WTC11 (cell line): ENCODE results near the gene GTSE1. TPM values are rescaled to one million over a fixed set of nuclear protein-coding genes. Genes with fewer than 3 reads are reported as not detected.
A peak's percentile ranks its signal among the peaks of the same experiment; 100 is the strongest.

Source experiments
- CBFB ChIP-seq: sonication (generic); formaldehyde crosslinking; IDR thresholded peaks from 2 replicates; pipeline ENCODE4 v1.8.1; 2022; ENCODE audit warnings: mild to moderate bottlenecking, low read depth, missing genetic modification reagents
- FOXJ3 ChIP-seq: sonication (generic); formaldehyde crosslinking; IDR thresholded peaks from 2 replicates; pipeline ENCODE4 v1.9.0; 2021; ENCODE audit warnings: missing genetic modification reagents, mild to moderate bottlenecking, borderline replicate concordance
- GRHL2 ChIP-seq: fragments of 250-450 bp; sonication (Bioruptor Pico); IDR thresholded peaks from 2 replicates; pipeline ENCODE4 v1.8.0; 2022; ENCODE audit warnings: mild to moderate bottlenecking, moderate library complexity; ENCODE audit not compliant: insufficient replicate concordance, severe bottlenecking
- MXD4 ChIP-seq: fragments of 250-450 bp; sonication (Bioruptor Pico); IDR thresholded peaks from 2 replicates; pipeline ENCODE4 v1.8.0; 2021; ENCODE audit warnings: mild to moderate bottlenecking, moderate library complexity, borderline replicate concordance
- NR1H2 ChIP-seq: sonication (generic); formaldehyde crosslinking; IDR thresholded peaks from 2 replicates; pipeline ENCODE4 v1.9.0; 2021; ENCODE audit warnings: mild to moderate bottlenecking, moderate library complexity, missing genetic modification reagents
- NR2C2 ChIP-seq: sonication (generic); formaldehyde crosslinking; IDR thresholded peaks from 2 replicates; pipeline ENCODE4 v1.8.0; 2022; ENCODE audit warnings: mild to moderate bottlenecking, missing genetic modification reagents
- NR3C1 ChIP-seq: sonication (generic); formaldehyde crosslinking; conservative IDR thresholded peaks from 2 replicates; pipeline ENCODE4 v1.8.1; 2023; ENCODE audit warnings: low read depth, mild to moderate bottlenecking, missing genetic modification reagents
- SMAD3 ChIP-seq: sonication (generic); formaldehyde crosslinking; IDR thresholded peaks from 2 replicates; pipeline ENCODE4 v1.8.0; 2022; ENCODE audit warnings: missing genetic modification reagents, mild to moderate bottlenecking, borderline replicate concordance
- SMAD4 ChIP-seq: sonication (generic); formaldehyde crosslinking; IDR thresholded peaks from 2 replicates; pipeline ENCODE4 v1.8.0; 2022; ENCODE audit warnings: mild to moderate bottlenecking, missing genetic modification reagents
- SOX15 ChIP-seq: fragments of 250-450 bp; sonication (Bioruptor Pico); IDR thresholded peaks from 2 replicates; pipeline ENCODE4 v1.9.0; 2021; ENCODE audit warnings: mild to moderate bottlenecking
- ZNF232 ChIP-seq: sonication (generic); formaldehyde crosslinking; IDR thresholded peaks from 2 replicates; pipeline ENCODE4 v1.8.0; 2022; ENCODE audit warnings: mild to moderate bottlenecking, missing genetic modification reagents
- ZNF396 ChIP-seq: fragments of 250-450 bp; sonication (Bioruptor Pico); IDR thresholded peaks from 2 replicates; pipeline ENCODE4 v1.8.0; 2021; ENCODE audit warnings: mild to moderate bottlenecking, moderate library complexity, borderline replicate concordance
- ZNF423 ChIP-seq: fragments of 250-450 bp; sonication (Bioruptor Pico); IDR thresholded peaks from 2 replicates; pipeline ENCODE4 v2.1.2; 2022; ENCODE audit warnings: mild to moderate bottlenecking, moderate library complexity
- total RNA-seq: library from RNA; stranded (reverse); gene quantifications from 3 replicates; pipeline ENCODE4 v1.2.3, GENCODE V29; 2021
- TF ChIP-seq, protein P1 (sequence below): sonication (generic); formaldehyde crosslinking; IDR thresholded peaks from 2 replicates; pipeline ENCODE4 v1.8.0; 2022; ENCODE audit warnings: mild to moderate bottlenecking, missing genetic modification reagents
- TF ChIP-seq, protein P2 (sequence below): sonication (generic); formaldehyde crosslinking; IDR thresholded peaks from 2 replicates; pipeline ENCODE4 v1.8.0; 2022; ENCODE audit warnings: mild to moderate bottlenecking, missing genetic modification reagents
- TF ChIP-seq, protein P3 (sequence below): sonication (generic); formaldehyde crosslinking; IDR thresholded peaks from 2 replicates; pipeline ENCODE4 v1.8.0; 2023; ENCODE audit warnings: missing genetic modification reagents, mild to moderate bottlenecking, borderline replicate concordance
- TF ChIP-seq, protein P4 (sequence below): sonication (generic); formaldehyde crosslinking; IDR thresholded peaks from 2 replicates; pipeline ENCODE4 v1.8.0; 2023; ENCODE audit warnings: mild to moderate bottlenecking, missing genetic modification reagents
- TF ChIP-seq, protein P5 (sequence below): fragments of 250-450 bp; sonication (Bioruptor Pico); IDR thresholded peaks from 2 replicates; pipeline ENCODE4 v2.1.2; 2022; ENCODE audit warnings: mild to moderate bottlenecking, moderate library complexity
- TF ChIP-seq, protein P6 (sequence below): fragments of 250-450 bp; sonication (Bioruptor Pico); IDR thresholded peaks from 2 replicates; pipeline ENCODE4 v1.9.0; 2021; ENCODE audit warnings: mild to moderate bottlenecking, borderline replicate concordance
- TF ChIP-seq, protein P7 (sequence below): sonication (generic); formaldehyde crosslinking; IDR thresholded peaks from 2 replicates; pipeline ENCODE4 v1.8.1; 2023; ENCODE audit warnings: mild to moderate bottlenecking, missing genetic modification reagents, moderate library complexity
- TF ChIP-seq, protein P8 (sequence below): fragments of 250-450 bp; sonication (Bioruptor Pico); IDR thresholded peaks from 2 replicates; pipeline ENCODE4 v1.9.0; 2021; ENCODE audit warnings: moderate library complexity, mild to moderate bottlenecking, inconsistent platforms, borderline replicate concordance

Gene GTSE1
- total RNA-seq, 1 experiment from 2014 or later: 56.1 TPM

DNA sequence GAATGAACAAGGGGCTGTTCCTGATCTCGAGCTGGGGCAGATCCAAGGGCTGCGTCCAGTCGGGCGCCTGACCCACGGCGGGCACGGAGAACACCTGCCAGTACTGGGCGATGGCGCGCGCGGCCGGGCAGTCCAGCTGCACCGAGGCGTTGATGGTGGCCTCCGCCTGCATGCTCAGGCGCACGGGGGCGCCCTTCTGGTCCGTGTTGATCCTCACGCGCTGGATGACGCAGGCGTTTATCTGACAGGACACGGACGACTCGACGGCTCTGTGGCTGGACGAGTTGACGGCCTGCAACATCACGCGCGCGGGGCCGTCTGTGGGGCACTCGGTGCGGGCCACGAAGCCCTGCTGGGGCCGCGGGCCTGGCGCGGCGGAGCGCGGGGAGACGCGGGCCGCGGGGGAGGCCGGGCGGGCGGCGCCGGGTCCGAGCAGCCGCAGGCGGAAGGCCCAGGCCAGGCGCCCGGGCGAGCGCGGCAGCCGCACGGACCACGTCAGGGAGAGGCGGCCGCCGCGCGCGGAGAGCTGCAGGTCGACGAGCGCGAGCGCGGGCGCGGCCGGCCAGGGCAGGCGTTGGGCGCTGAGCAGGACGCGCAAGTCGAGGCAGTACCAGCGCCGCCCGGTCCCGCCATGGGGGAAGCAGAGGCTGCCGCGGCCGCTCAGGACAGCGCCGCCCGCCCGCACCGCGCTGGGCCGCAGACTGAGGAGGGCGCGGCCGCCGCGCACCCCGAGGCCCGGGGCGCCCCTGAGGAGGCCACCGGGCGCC lies 34.0 kb upstream of the GTSE1 start (continued):
- TF ChIP-seq, protein P1, sequence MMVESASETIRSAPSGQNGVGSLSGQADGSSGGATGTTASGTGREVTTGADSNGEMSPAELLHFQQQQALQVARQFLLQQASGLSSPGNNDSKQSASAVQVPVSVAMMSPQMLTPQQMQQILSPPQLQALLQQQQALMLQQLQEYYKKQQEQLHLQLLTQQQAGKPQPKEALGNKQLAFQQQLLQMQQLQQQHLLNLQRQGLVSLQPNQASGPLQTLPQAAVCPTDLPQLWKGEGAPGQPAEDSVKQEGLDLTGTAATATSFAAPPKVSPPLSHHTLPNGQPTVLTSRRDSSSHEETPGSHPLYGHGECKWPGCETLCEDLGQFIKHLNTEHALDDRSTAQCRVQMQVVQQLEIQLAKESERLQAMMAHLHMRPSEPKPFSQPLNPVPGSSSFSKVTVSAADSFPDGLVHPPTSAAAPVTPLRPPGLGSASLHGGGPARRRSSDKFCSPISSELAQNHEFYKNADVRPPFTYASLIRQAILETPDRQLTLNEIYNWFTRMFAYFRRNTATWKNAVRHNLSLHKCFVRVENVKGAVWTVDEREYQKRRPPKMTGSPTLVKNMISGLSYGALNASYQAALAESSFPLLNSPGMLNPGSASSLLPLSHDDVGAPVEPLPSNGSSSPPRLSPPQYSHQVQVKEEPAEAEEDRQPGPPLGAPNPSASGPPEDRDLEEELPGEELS: peak; percentile 96
- TF ChIP-seq, protein P2, sequence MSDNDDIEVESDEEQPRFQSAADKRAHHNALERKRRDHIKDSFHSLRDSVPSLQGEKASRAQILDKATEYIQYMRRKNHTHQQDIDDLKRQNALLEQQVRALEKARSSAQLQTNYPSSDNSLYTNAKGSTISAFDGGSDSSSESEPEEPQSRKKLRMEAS (CRISPR knock-in tag): peak; percentile 99
- TF ChIP-seq SOX15 (CRISPR knock-in tag) (no peak), NR1H2 (CRISPR knock-in tag) (no peak), FOXJ3 (CRISPR knock-in tag) (no peak), MXD4 (CRISPR knock-in tag) (no peak), GRHL2 (CRISPR knock-in tag) (no peak), ZNF232 (peak; percentile 95), SMAD4 (peak; percentile 94), NR3C1 (no peak), ZNF396 (no peak), ZNF423 (CRISPR knock-in tag) (no peak), NR2C2 (CRISPR knock-in tag) (peak; percentile 77), SMAD3 (CRISPR knock-in tag) (peak; percentile 81; the same call in 1 of the 2 replicates), CBFB (CRISPR knock-in tag) (no peak)
- TF ChIP-seq, protein P3, sequence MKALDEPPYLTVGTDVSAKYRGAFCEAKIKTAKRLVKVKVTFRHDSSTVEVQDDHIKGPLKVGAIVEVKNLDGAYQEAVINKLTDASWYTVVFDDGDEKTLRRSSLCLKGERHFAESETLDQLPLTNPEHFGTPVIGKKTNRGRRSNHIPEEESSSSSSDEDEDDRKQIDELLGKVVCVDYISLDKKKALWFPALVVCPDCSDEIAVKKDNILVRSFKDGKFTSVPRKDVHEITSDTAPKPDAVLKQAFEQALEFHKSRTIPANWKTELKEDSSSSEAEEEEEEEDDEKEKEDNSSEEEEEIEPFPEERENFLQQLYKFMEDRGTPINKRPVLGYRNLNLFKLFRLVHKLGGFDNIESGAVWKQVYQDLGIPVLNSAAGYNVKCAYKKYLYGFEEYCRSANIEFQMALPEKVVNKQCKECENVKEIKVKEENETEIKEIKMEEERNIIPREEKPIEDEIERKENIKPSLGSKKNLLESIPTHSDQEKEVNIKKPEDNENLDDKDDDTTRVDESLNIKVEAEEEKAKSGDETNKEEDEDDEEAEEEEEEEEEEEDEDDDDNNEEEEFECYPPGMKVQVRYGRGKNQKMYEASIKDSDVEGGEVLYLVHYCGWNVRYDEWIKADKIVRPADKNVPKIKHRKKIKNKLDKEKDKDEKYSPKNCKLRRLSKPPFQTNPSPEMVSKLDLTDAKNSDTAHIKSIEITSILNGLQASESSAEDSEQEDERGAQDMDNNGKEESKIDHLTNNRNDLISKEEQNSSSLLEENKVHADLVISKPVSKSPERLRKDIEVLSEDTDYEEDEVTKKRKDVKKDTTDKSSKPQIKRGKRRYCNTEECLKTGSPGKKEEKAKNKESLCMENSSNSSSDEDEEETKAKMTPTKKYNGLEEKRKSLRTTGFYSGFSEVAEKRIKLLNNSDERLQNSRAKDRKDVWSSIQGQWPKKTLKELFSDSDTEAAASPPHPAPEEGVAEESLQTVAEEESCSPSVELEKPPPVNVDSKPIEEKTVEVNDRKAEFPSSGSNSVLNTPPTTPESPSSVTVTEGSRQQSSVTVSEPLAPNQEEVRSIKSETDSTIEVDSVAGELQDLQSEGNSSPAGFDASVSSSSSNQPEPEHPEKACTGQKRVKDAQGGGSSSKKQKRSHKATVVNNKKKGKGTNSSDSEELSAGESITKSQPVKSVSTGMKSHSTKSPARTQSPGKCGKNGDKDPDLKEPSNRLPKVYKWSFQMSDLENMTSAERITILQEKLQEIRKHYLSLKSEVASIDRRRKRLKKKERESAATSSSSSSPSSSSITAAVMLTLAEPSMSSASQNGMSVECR (CRISPR knock-in tag): peak; percentile 97
- TF ChIP-seq, protein P4, sequence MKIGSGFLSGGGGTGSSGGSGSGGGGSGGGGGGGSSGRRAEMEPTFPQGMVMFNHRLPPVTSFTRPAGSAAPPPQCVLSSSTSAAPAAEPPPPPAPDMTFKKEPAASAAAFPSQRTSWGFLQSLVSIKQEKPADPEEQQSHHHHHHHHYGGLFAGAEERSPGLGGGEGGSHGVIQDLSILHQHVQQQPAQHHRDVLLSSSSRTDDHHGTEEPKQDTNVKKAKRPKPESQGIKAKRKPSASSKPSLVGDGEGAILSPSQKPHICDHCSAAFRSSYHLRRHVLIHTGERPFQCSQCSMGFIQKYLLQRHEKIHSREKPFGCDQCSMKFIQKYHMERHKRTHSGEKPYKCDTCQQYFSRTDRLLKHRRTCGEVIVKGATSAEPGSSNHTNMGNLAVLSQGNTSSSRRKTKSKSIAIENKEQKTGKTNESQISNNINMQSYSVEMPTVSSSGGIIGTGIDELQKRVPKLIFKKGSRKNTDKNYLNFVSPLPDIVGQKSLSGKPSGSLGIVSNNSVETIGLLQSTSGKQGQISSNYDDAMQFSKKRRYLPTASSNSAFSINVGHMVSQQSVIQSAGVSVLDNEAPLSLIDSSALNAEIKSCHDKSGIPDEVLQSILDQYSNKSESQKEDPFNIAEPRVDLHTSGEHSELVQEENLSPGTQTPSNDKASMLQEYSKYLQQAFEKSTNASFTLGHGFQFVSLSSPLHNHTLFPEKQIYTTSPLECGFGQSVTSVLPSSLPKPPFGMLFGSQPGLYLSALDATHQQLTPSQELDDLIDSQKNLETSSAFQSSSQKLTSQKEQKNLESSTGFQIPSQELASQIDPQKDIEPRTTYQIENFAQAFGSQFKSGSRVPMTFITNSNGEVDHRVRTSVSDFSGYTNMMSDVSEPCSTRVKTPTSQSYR (CRISPR knock-in tag): peak; percentile 92
- TF ChIP-seq, protein P5, sequence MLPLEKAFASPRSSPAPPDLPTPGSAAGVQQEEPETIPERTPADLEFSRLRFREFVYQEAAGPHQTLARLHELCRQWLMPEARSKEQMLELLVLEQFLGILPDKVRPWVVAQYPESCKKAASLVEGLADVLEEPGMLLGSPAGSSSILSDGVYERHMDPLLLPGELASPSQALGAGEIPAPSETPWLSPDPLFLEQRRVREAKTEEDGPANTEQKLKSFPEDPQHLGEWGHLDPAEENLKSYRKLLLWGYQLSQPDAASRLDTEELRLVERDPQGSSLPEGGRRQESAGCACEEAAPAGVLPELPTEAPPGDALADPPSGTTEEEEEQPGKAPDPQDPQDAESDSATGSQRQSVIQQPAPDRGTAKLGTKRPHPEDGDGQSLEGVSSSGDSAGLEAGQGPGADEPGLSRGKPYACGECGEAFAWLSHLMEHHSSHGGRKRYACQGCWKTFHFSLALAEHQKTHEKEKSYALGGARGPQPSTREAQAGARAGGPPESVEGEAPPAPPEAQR (CRISPR knock-in tag): 0 out of 2 replicates have a peak, but pooled peaks have one; percentile 26
- TF ChIP-seq, protein P6, sequence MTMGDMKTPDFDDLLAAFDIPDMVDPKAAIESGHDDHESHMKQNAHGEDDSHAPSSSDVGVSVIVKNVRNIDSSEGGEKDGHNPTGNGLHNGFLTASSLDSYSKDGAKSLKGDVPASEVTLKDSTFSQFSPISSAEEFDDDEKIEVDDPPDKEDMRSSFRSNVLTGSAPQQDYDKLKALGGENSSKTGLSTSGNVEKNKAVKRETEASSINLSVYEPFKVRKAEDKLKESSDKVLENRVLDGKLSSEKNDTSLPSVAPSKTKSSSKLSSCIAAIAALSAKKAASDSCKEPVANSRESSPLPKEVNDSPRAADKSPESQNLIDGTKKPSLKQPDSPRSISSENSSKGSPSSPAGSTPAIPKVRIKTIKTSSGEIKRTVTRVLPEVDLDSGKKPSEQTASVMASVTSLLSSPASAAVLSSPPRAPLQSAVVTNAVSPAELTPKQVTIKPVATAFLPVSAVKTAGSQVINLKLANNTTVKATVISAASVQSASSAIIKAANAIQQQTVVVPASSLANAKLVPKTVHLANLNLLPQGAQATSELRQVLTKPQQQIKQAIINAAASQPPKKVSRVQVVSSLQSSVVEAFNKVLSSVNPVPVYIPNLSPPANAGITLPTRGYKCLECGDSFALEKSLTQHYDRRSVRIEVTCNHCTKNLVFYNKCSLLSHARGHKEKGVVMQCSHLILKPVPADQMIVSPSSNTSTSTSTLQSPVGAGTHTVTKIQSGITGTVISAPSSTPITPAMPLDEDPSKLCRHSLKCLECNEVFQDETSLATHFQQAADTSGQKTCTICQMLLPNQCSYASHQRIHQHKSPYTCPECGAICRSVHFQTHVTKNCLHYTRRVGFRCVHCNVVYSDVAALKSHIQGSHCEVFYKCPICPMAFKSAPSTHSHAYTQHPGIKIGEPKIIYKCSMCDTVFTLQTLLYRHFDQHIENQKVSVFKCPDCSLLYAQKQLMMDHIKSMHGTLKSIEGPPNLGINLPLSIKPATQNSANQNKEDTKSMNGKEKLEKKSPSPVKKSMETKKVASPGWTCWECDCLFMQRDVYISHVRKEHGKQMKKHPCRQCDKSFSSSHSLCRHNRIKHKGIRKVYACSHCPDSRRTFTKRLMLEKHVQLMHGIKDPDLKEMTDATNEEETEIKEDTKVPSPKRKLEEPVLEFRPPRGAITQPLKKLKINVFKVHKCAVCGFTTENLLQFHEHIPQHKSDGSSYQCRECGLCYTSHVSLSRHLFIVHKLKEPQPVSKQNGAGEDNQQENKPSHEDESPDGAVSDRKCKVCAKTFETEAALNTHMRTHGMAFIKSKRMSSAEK (CRISPR knock-in tag): no peak
- TF ChIP-seq, protein P7, sequence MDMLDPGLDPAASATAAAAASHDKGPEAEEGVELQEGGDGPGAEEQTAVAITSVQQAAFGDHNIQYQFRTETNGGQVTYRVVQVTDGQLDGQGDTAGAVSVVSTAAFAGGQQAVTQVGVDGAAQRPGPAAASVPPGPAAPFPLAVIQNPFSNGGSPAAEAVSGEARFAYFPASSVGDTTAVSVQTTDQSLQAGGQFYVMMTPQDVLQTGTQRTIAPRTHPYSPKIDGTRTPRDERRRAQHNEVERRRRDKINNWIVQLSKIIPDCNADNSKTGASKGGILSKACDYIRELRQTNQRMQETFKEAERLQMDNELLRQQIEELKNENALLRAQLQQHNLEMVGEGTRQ: no peak
- TF ChIP-seq, protein P8, sequence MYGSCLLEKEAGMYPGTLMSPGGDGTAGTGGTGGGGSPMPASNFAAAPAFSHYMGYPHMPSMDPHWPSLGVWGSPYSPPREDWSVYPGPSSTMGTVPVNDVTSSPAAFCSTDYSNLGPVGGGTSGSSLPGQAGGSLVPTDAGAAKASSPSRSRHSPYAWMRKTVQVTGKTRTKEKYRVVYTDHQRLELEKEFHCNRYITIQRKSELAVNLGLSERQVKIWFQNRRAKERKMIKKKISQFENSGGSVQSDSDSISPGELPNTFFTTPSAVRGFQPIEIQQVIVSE (CRISPR knock-in tag): no peak
